ENCODE data around the gene NHSL1.

NHSL1 gene

GRCh38 chr6:138386897-138387296, 112.4 kb downstream of the NHSL1 start:
- no peaks in the 10 kb centered on the region for H3K4me1 ChIP-seq (ENCODE audit: insufficient read depth, low read length, severe bottlenecking)
- no peak overlapping the region for H3K27ac ChIP-seq (ENCODE audit: low read depth, low read length, poor library complexity, severe bottlenecking)
- no peak overlapping the region for H3K4me3 ChIP-seq (ENCODE audit: low read depth, low read length, poor library complexity, severe bottlenecking)
- TF ChIP-seq CTCF (IDR thresholded peaks at IDR 0.05; ENCODE audit: low read length) (no peak), EZH2 (IDR thresholded peaks at IDR 0.05; ENCODE audit: borderline replicate concordance, low read length) (no peak)
- no peaks in the 10 kb centered on the region for H3K9me2 ChIP-seq (ENCODE audit: low read depth, low read length)
- no peaks in the 10 kb centered on the region for H3K79me2 ChIP-seq (ENCODE audit: insufficient read depth, low read length)
- no peaks in the 10 kb centered on the region for H3F3A ChIP-seq (ENCODE audit: insufficient read depth, low read length)
- H2AFZ ChIP-seq (ENCODE audit: low read length): no peak overlapping the region
- no peak overlapping the region for H3K9ac ChIP-seq (ENCODE audit: low read length)
- H3K36me3 ChIP-seq (ENCODE audit: insufficient read depth, low read length): no peaks in the 10 kb centered on the region
- H3K9me3 ChIP-seq (ENCODE audit: low read length): no peaks in the 10 kb centered on the region
- H3K27me3 ChIP-seq (ENCODE audit: insufficient read depth, low read length): no peaks in the 10 kb centered on the region
- H4K20me1 ChIP-seq (ENCODE audit: insufficient read depth, low read length): no peaks in the 10 kb centered on the region
- H3K4me2 ChIP-seq (ENCODE audit: low read length): no peak overlapping the region

- TF ChIP-seq CTCF (IDR thresholded peaks at IDR 0.05; ENCODE audit: low read length): no peak
- no peak for TF ChIP-seq EZH2 (IDR thresholded peaks at IDR 0.05; ENCODE audit: borderline replicate concordance, low read length)
Observed at GRCh38 chr6:138383776-138384175, 115.5 kb downstream of the NHSL1 start.

GRCh38 chr6:138382498-138383265, 116.6 kb downstream of the NHSL1 start:
- no peaks in the 10 kb centered on the region for H3K4me1 ChIP-seq (ENCODE audit: insufficient read depth, low read length, severe bottlenecking)
- H4K20me1 ChIP-seq (ENCODE audit: insufficient read depth, low read length): no peaks in the 10 kb centered on the region
- no peak overlapping the region for H3K4me2 ChIP-seq (ENCODE audit: low read length)
- no peaks in the 10 kb centered on the region for H3K9me3 ChIP-seq (ENCODE audit: low read length)
- no peak overlapping the region for H3K4me3 ChIP-seq (ENCODE audit: low read depth, low read length, poor library complexity, severe bottlenecking)
- no peak overlapping the region for H3K27ac ChIP-seq (ENCODE audit: low read depth, low read length, poor library complexity, severe bottlenecking)
- H3K36me3 ChIP-seq (ENCODE audit: insufficient read depth, low read length): no peaks in the 10 kb centered on the region
- no peak overlapping the region for H2AFZ ChIP-seq (ENCODE audit: low read length)
- H3K27me3 ChIP-seq (ENCODE audit: insufficient read depth, low read length): no peaks in the 10 kb centered on the region
- no peaks in the 10 kb centered on the region for H3K79me2 ChIP-seq (ENCODE audit: insufficient read depth, low read length)
- no peaks in the 10 kb centered on the region for H3F3A ChIP-seq (ENCODE audit: insufficient read depth, low read length)
- H3K9ac ChIP-seq (ENCODE audit: low read length): no peak overlapping the region
- no peaks in the 10 kb centered on the region for H3K9me2 ChIP-seq (ENCODE audit: low read depth, low read length)
- TF ChIP-seq EZH2 (IDR thresholded peaks at IDR 0.05; ENCODE audit: borderline replicate concordance, low read length): no peak

More at GRCh38 chr6:138383776-138384175, 115.5 kb downstream of the NHSL1 start:
- no peaks in the 10 kb centered on the region for H3K9me2 ChIP-seq (ENCODE audit: low read depth, low read length)
- H3F3A ChIP-seq (ENCODE audit: insufficient read depth, low read length): no peaks in the 10 kb centered on the region
- no peak overlapping the region for H3K27ac ChIP-seq (ENCODE audit: low read depth, low read length, poor library complexity, severe bottlenecking)
- H3K4me3 ChIP-seq (ENCODE audit: low read depth, low read length, poor library complexity, severe bottlenecking): no peak overlapping the region
- no peaks in the 10 kb centered on the region for H3K79me2 ChIP-seq (ENCODE audit: insufficient read depth, low read length)
- no peaks in the 10 kb centered on the region for H3K9me3 ChIP-seq (ENCODE audit: low read length)
- H3K9ac ChIP-seq (ENCODE audit: low read length): no peak overlapping the region
- H3K36me3 ChIP-seq (ENCODE audit: insufficient read depth, low read length): no peaks in the 10 kb centered on the region
- H2AFZ ChIP-seq (ENCODE audit: low read length): no peak overlapping the region
- H3K4me1 ChIP-seq (ENCODE audit: insufficient read depth, low read length, severe bottlenecking): no peaks in the 10 kb centered on the region
- no peak overlapping the region for H3K4me2 ChIP-seq (ENCODE audit: low read length)
- no peaks in the 10 kb centered on the region for H4K20me1 ChIP-seq (ENCODE audit: insufficient read depth, low read length)
- no peaks in the 10 kb centered on the region for H3K27me3 ChIP-seq (ENCODE audit: insufficient read depth, low read length)

- Histone ChIP-seq H3K9ac (ENCODE audit: low read length) (no peak overlapping the region), H3K27ac (ENCODE audit: low read depth, low read length, poor library complexity, severe bottlenecking) (no peak overlapping the region), H3K4me3 (ENCODE audit: low read depth, low read length, poor library complexity, severe bottlenecking) (no peak overlapping the region), H3K79me2 (ENCODE audit: insufficient read depth, low read length) (no peaks in the 10 kb centered on the region), H3K9me3 (ENCODE audit: low read length) (no peaks in the 10 kb centered on the region), H3K4me1 (ENCODE audit: insufficient read depth, low read length, severe bottlenecking) (no peaks in the 10 kb centered on the region), H3K4me2 (ENCODE audit: low read length) (no peak overlapping the region), H3K27me3 (ENCODE audit: insufficient read depth, low read length) (no peaks in the 10 kb centered on the region), H3K36me3 (ENCODE audit: insufficient read depth, low read length) (no peaks in the 10 kb centered on the region), H3K9me2 (ENCODE audit: low read depth, low read length) (no peaks in the 10 kb centered on the region), H4K20me1 (ENCODE audit: insufficient read depth, low read length) (no peaks in the 10 kb centered on the region), H3F3A (ENCODE audit: insufficient read depth, low read length) (no peaks in the 10 kb centered on the region), H2AFZ (ENCODE audit: low read length) (no peak overlapping the region)
- no peak for TF ChIP-seq EZH2 (IDR thresholded peaks at IDR 0.05; ENCODE audit: borderline replicate concordance, low read length)
- TF ChIP-seq CTCF (IDR thresholded peaks at IDR 0.05; ENCODE audit: low read length): no peak
Observed at GRCh38 chr6:138378463-138378862, 120.8 kb downstream of the NHSL1 start.
